ENCODE results near the gene RBM48.
A peak's percentile ranks its signal among the peaks of the same experiment; 100 is the strongest.
"Not testable (repeated sequence)": the region's sequence is repeated elsewhere in the genome, so short reads cannot be mapped to it uniquely, and the experiment has no call there.

RBM48 gene

GRCh38 chr7:92528188-92528957, at the start of gene RBM48, which contains the start of gene PEX1:
TSS of gene RBM48 (plus strand) at chr7:92528795. CDS start at chr7:92528814, 19 bp downstream.
TSS of gene PEX1 (minus strand) at chr7:92528520. CDS start at chr7:92528435, 85 bp downstream.
- DNase-seq (ENCODE audit: low read depth, low spot score) = peak; percentile 99

GRCh38 chr7:92479146-92479545, 49.4 kb upstream of the RBM48 start:
- not testable (repeated sequence) for DNase-seq (ENCODE audit: low read depth, low spot score)

- not testable (repeated sequence) for DNase-seq (ENCODE audit: low read depth, low spot score)
These were observed 45.0 kb upstream of the RBM48 start for GRCh38 chr7:92483624-92484023.

- not testable (repeated sequence) for DNase-seq (ENCODE audit: low read depth, low spot score)
These were observed 44.4 kb upstream of the RBM48 start for GRCh38 chr7:92484226-92484625.

- no peak for DNase-seq (ENCODE audit: low read depth, low spot score)
These were observed 43.2 kb upstream of the RBM48 start for GRCh38 chr7:92485267-92485892.

- no peak for DNase-seq (ENCODE audit: low read depth, low spot score)
These were observed 42.6 kb upstream of the RBM48 start for GRCh38 chr7:92485974-92486373.

- no peak for DNase-seq (ENCODE audit: low read depth, low spot score)
These were observed 40.8 kb upstream of the RBM48 start for GRCh38 chr7:92487804-92488203.

- no peak for DNase-seq (ENCODE audit: low read depth, low spot score)
These were observed 39.0 kb upstream of the RBM48 start for GRCh38 chr7:92489634-92490033.

GRCh38 chr7:92496876-92497275, 31.7 kb upstream of the RBM48 start:
- DNase-seq (ENCODE audit: low read depth, low spot score) = no peak

GRCh38 chr7:92498557-92498956, 30.0 kb upstream of the RBM48 start:
- no peak for DNase-seq (ENCODE audit: low read depth, low spot score)

GRCh38 chr7:92503767-92504166, 24.8 kb upstream of the RBM48 start:
- DNase-seq (ENCODE audit: low read depth, low spot score) = no peak

- DNase-seq (ENCODE audit: low read depth, low spot score) = no peak
These were observed 24.0 kb upstream of the RBM48 start for GRCh38 chr7:92504563-92504962.

GRCh38 chr7:92506363-92506762, 22.2 kb upstream of the RBM48 start:
- no peak for DNase-seq (ENCODE audit: low read depth, low spot score)

- DNase-seq (ENCODE audit: low read depth, low spot score) = no peak
These were observed 19.6 kb upstream of the RBM48 start for GRCh38 chr7:92508946-92509345.

GRCh38 chr7:92513167-92513902, 15.3 kb upstream of the RBM48 start:
- no peak for DNase-seq (ENCODE audit: low read depth, low spot score)

GRCh38 chr7:92517631-92518030, 11.0 kb upstream of the RBM48 start:
- no peak for DNase-seq (ENCODE audit: low read depth, low spot score)

GRCh38 chr7:92520024-92520423, 8.6 kb upstream of the RBM48 start:
- no peak for DNase-seq (ENCODE audit: low read depth, low spot score)

GRCh38 chr7:92523110-92523509, 5.5 kb upstream of the RBM48 start:
- DNase-seq (ENCODE audit: low read depth, low spot score) = no peak

GRCh38 chr7:92527300-92528187, 1.1 kb upstream of the RBM48 start:
- DNase-seq (ENCODE audit: low read depth, low spot score) = peak; percentile 58

- no peak for DNase-seq (ENCODE audit: low read depth, low spot score)
These were observed 316 bp downstream of the RBM48 start for GRCh38 chr7:92528958-92529264.

- no peak for DNase-seq (ENCODE audit: low read depth, low spot score)
These were observed 6.0 kb downstream of the RBM48 start for GRCh38 chr7:92534572-92534971.

- DNase-seq (ENCODE audit: low read depth, low spot score) = not testable (repeated sequence)
These were observed 14.9 kb downstream of the RBM48 start for GRCh38 chr7:92543542-92543941.

Measured in ELF-1 (cell line).